Measurements from ENCODE around the gene PADI1. TPM values are rescaled to one million over a fixed set of nuclear protein-coding genes. Genes with fewer than 3 reads are reported as not detected.
A peak's percentile ranks its signal among the peaks of the same experiment; 100 is the strongest.

Gene PADI1
- polyA plus RNA-seq, 2 of the 4 experiments (the other 2 are of a cell fraction) = 1.4 to 2.0 TPM

DNA sequence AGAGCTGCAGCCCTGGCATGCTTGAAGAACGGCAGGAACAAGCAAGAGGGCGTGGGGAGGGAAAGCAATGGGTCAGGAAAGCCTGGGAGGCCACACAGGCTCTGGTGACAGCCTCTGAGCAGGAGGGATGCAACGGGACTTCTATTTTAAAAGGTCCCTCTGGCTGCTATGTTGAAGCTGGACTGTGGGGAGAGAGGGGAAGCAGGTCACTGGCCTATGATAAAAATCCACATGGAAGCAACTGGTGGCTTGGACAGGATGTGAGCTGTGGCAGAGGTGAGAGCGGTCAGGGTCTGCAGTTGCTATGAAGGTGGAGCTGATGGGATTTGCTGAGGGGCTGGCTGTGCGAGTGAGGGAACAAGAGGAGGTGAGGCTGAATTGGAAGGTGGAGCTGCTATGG, 11.2 kb downstream of the PADI1 start:
- ChIA-PET CTCF (interaction anchor here (0.6 to 5.0 kb wide), 5 partner anchors 9 to 91 kb away, joined by 3 to 18 read pairs (median 3); no protein-coding TSS in a partner anchor), POLR2A (no interaction called here)
- no peak for ATAC-seq
- Histone ChIP-seq H3K27ac (peak overlapping the region in 1 of 2 experiments; percentile 81; a peak in 3 of 6 replicates), H3K4me1 (peaks cover 28% of the 10 kb centered on the region), H3K4me3 (no peak overlapping the region), H3K9me3 (no peaks in the 10 kb centered on the region), H3K4me2 (no peak overlapping the region)
- FAIRE-seq = no peak
- TF ChIP-seq, protein P1, sequence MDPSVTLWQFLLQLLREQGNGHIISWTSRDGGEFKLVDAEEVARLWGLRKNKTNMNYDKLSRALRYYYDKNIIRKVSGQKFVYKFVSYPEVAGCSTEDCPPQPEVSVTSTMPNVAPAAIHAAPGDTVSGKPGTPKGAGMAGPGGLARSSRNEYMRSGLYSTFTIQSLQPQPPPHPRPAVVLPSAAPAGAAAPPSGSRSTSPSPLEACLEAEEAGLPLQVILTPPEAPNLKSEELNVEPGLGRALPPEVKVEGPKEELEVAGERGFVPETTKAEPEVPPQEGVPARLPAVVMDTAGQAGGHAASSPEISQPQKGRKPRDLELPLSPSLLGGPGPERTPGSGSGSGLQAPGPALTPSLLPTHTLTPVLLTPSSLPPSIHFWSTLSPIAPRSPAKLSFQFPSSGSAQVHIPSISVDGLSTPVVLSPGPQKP (IDR thresholded peaks at IDR 0.05; ENCODE audit: low read depth, low read length) = no peak
- TF ChIP-seq GATA3 (IDR thresholded peaks at IDR 0.05; ENCODE audit: borderline replicate concordance) = no peak
- no peak for TF ChIP-seq ZSCAN20 (CRISPR knock-in tag; IDR thresholded peaks at IDR 0.05)
- no peak for TF ChIP-seq SMC3 (IDR thresholded peaks at IDR 0.05)
- TF ChIP-seq, protein P2, sequence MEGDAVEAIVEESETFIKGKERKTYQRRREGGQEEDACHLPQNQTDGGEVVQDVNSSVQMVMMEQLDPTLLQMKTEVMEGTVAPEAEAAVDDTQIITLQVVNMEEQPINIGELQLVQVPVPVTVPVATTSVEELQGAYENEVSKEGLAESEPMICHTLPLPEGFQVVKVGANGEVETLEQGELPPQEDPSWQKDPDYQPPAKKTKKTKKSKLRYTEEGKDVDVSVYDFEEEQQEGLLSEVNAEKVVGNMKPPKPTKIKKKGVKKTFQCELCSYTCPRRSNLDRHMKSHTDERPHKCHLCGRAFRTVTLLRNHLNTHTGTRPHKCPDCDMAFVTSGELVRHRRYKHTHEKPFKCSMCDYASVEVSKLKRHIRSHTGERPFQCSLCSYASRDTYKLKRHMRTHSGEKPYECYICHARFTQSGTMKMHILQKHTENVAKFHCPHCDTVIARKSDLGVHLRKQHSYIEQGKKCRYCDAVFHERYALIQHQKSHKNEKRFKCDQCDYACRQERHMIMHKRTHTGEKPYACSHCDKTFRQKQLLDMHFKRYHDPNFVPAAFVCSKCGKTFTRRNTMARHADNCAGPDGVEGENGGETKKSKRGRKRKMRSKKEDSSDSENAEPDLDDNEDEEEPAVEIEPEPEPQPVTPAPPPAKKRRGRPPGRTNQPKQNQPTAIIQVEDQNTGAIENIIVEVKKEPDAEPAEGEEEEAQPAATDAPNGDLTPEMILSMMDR (IDR thresholded peaks at IDR 0.05) = no peak
- TF ChIP-seq HOXA7 (CRISPR knock-in tag; IDR thresholded peaks at IDR 0.05) = no peak
- TF ChIP-seq MAFK (IDR thresholded peaks at IDR 0.05; ENCODE audit: partially characterized antibody) = no peak
- no peak for TF ChIP-seq RNF2 (IDR thresholded peaks at IDR 0.05; ENCODE audit: borderline replicate concordance, low read depth)
- no peak for TF ChIP-seq ZFP36 (IDR thresholded peaks at IDR 0.05; ENCODE audit: borderline replicate concordance, partially characterized antibody)
- TF ChIP-seq, protein P3, sequence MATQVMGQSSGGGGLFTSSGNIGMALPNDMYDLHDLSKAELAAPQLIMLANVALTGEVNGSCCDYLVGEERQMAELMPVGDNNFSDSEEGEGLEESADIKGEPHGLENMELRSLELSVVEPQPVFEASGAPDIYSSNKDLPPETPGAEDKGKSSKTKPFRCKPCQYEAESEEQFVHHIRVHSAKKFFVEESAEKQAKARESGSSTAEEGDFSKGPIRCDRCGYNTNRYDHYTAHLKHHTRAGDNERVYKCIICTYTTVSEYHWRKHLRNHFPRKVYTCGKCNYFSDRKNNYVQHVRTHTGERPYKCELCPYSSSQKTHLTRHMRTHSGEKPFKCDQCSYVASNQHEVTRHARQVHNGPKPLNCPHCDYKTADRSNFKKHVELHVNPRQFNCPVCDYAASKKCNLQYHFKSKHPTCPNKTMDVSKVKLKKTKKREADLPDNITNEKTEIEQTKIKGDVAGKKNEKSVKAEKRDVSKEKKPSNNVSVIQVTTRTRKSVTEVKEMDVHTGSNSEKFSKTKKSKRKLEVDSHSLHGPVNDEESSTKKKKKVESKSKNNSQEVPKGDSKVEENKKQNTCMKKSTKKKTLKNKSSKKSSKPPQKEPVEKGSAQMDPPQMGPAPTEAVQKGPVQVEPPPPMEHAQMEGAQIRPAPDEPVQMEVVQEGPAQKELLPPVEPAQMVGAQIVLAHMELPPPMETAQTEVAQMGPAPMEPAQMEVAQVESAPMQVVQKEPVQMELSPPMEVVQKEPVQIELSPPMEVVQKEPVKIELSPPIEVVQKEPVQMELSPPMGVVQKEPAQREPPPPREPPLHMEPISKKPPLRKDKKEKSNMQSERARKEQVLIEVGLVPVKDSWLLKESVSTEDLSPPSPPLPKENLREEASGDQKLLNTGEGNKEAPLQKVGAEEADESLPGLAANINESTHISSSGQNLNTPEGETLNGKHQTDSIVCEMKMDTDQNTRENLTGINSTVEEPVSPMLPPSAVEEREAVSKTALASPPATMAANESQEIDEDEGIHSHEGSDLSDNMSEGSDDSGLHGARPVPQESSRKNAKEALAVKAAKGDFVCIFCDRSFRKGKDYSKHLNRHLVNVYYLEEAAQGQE (IDR thresholded peaks at IDR 0.05) = no peak
- no peak for TF ChIP-seq RAD21 (conservative IDR thresholded peaks at IDR 0.05 in 1 of 2, IDR thresholded peaks at IDR 0.05 in 1 of 2)
- TF ChIP-seq, protein P4, sequence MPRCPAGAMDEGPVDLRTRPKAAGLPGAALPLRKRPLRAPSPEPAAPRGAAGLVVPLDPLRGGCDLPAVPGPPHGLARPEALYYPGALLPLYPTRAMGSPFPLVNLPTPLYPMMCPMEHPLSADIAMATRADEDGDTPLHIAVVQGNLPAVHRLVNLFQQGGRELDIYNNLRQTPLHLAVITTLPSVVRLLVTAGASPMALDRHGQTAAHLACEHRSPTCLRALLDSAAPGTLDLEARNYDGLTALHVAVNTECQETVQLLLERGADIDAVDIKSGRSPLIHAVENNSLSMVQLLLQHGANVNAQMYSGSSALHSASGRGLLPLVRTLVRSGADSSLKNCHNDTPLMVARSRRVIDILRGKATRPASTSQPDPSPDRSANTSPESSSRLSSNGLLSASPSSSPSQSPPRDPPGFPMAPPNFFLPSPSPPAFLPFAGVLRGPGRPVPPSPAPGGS (IDR thresholded peaks at IDR 0.05) = no peak
- TF ChIP-seq, protein P5, sequence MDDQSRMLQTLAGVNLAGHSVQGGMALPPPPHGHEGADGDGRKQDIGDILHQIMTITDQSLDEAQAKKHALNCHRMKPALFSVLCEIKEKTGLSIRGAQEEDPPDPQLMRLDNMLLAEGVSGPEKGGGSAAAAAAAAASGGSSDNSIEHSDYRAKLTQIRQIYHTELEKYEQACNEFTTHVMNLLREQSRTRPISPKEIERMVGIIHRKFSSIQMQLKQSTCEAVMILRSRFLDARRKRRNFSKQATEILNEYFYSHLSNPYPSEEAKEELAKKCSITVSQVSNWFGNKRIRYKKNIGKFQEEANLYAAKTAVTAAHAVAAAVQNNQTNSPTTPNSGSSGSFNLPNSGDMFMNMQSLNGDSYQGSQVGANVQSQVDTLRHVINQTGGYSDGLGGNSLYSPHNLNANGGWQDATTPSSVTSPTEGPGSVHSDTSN (IDR thresholded peaks at IDR 0.05) = no peak
- TF ChIP-seq JUN (IDR thresholded peaks at IDR 0.05) = no peak
- TF ChIP-seq FOSB (CRISPR knock-in tag; IDR thresholded peaks at IDR 0.05) = no peak
- no peak for TF ChIP-seq CBX2 (IDR thresholded peaks at IDR 0.05; ENCODE audit: borderline replicate concordance, low read depth)
- DNase-seq (ENCODE audit: low read depth in 1 of 2, low spot score in 1 of 2) = no peak
- WGBS (ENCODE audit: missing lambda C conversion rate) = 91% methylated on average over 5 of the region's 5 CpGs

DNA sequence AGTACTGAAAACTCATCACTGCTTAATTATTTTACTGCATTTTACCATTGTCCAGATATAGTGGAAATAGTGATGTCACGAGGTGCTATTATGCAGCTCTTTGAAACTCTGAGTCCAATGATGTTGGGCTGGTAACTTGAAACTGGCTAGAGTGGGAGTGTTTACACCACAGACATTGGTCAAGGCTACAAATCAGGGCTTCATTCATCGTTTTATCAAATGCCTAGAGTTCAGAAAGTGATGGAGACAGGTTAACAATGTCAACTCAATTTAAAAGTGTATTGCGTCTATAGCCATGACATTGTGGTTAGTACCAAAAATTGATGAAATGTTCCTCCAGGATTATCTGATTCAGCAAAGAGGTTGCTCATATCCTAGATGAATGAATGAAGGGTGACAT, 12.7 kb downstream of the PADI1 start:
- FAIRE-seq = no peak
- TF ChIP-seq BHLHE40 (IDR thresholded peaks at IDR 0.05; ENCODE audit: low read depth, low read length) (no peak), RNF2 (IDR thresholded peaks at IDR 0.05; ENCODE audit: borderline replicate concordance, low read depth) (no peak), HOXB13 (CRISPR knock-in tag; IDR thresholded peaks at IDR 0.05; ENCODE audit: low read depth) (no peak), FOXS1 (CRISPR knock-in tag; IDR thresholded peaks at IDR 0.05) (no peak), CBX2 (IDR thresholded peaks at IDR 0.05; ENCODE audit: borderline replicate concordance, low read depth) (no peak), MAFK (IDR thresholded peaks at IDR 0.05; ENCODE audit: partially characterized antibody) (no peak), GATA3 (IDR thresholded peaks at IDR 0.05; ENCODE audit: borderline replicate concordance) (no peak), PHF8 (IDR thresholded peaks at IDR 0.05; ENCODE audit: borderline replicate concordance, low read depth) (no peak)
- POLR2A ChIA-PET = no interaction called here

More for the DNA sequence above, 12.7 kb downstream of the PADI1 start:
- H3K27ac ChIP-seq = no peak overlapping the region
- H3K4me1 ChIP-seq = peaks cover 18% of the 10 kb centered on the region
- 78% methylated on average over 3 of the region's 3 CpGs for WGBS (ENCODE audit: missing lambda C conversion rate)
- DNase-seq (ENCODE audit: low read depth in 1 of 2, low spot score in 1 of 2) (no peak), ATAC-seq (no peak)
- CTCF ChIA-PET = interaction anchor here (1.5 kb wide), 1 partner anchor 10 kb away, joined by 3 read pairs; no protein-coding TSS in a partner anchor
- no peaks in the 10 kb centered on the region for H3K9me3 ChIP-seq
- H3K4me2 ChIP-seq = no peak overlapping the region
- no peak overlapping the region for H3K4me3 ChIP-seq
